Smooth muscle cell (in vitro differentiated cells): ENCODE data around the gene MCUB. TPM values are rescaled to one million over a fixed set of nuclear protein-coding genes. Genes with fewer than 3 reads are reported as not detected.

Experiments used
- DNase-seq: peaks from one replicate; lab custom pipeline; 2025; ENCODE audit not compliant: unreplicated experiment; lab: John Stamatoyannopoulos, UW
- H2AFZ ChIP-seq: fragments of 200-600 bp; sonication (generic); 2 replicates; pipeline ENCODE4 v1.6.0; 2016; ENCODE audit warnings: antibody characterized with exemption, low read depth, mild to moderate bottlenecking
- H3F3A ChIP-seq: fragments of 200-600 bp; sonication (generic); 2 replicates; pipeline ENCODE4 v1.6.0; 2017; ENCODE audit warnings: antibody characterized with exemption, low read depth
- H3K27ac ChIP-seq: fragments of 200-600 bp; sonication (generic); 2 replicates; pipeline ENCODE4 v1.5.1; 2016; ENCODE audit warnings: low read depth, mild to moderate bottlenecking
- H3K27me3 ChIP-seq: fragments of 200-600 bp; sonication (generic); 2 replicates; pipeline ENCODE4 v1.6.1; 2016; ENCODE audit warnings: low read depth, mild to moderate bottlenecking
- H3K36me3 ChIP-seq: fragments of 200-600 bp; sonication (generic); 2 replicates; pipeline ENCODE4 v1.5.1; 2016; ENCODE audit warnings: low read depth
- H3K4me1 ChIP-seq: fragments of 200-600 bp; sonication (generic); 2 replicates; pipeline ENCODE4 v1.5.1; 2016; ENCODE audit warnings: low read depth
- H3K4me2 ChIP-seq: fragments of 200-600 bp; sonication (generic); 2 replicates; pipeline ENCODE4 v1.6.0; 2016; ENCODE audit warnings: mild to moderate bottlenecking
- H3K4me3 ChIP-seq: fragments of 200-600 bp; sonication (generic); 2 replicates; pipeline ENCODE4 v1.5.1; 2016; ENCODE audit warnings: mild to moderate bottlenecking
- H3K79me2 ChIP-seq: fragments of 200-600 bp; sonication (generic); 2 replicates; pipeline ENCODE4 v1.6.0; 2016; ENCODE audit warnings: low read depth, mild to moderate bottlenecking
- H3K9ac ChIP-seq: fragments of 200-600 bp; sonication (generic); 2 replicates; pipeline ENCODE4 v1.6.0; 2016; ENCODE audit warnings: low read depth
- H3K9me3 ChIP-seq: fragments of 200-600 bp; sonication (generic); replicated peaks from 2 replicates; pipeline ENCODE4 v1.5.1; 2016; ENCODE audit warnings: low read depth
- H4K20me1 ChIP-seq: fragments of 200-600 bp; sonication (generic); 2 replicates; pipeline ENCODE4 v1.6.0; 2016; ENCODE audit warnings: low read depth
- CTCF ChIP-seq: fragments of 200-600 bp; sonication (generic); IDR thresholded peaks from 2 replicates; pipeline ENCODE4 v1.5.1; 2017; ENCODE audit warnings: borderline replicate concordance, mild to moderate bottlenecking, antibody characterized with exemption; ENCODE audit not compliant: insufficient read depth, poor library complexity, severe bottlenecking
- WGBS: methylation state at CpG from one replicate; pipeline ENCODE4 v1.1.7; 2016; ENCODE audit warnings: low lambda C conversion rate; 5-methylcytosine and 5-hydroxymethylcytosine counted together
- polyA plus RNA-seq: library from polyadenylated mRNA; unstranded; fragments of >200 nt; fragmentation: Nextera tagmentation; extraction: Ambion mirVana; gene quantifications from 2 replicates; pipeline ENCODE4 v1.2.1, GENCODE V29; 2016
- total RNA-seq: library from RNA; depleted of rRNA; stranded (reverse); fragments of >200 nt; gene quantifications from 2 replicates; pipeline ENCODE4 v1.2.3, GENCODE V29; 2014

MCUB gene
- total and polyA plus RNA-seq, 2 experiments from 2014 or later = 2.6 to 6.4 TPM

GRCh38 chr4:109718759-109719158 is 158.7 kb downstream of the MCUB start:
- no peaks in the 10 kb centered on the region for H3K4me1 ChIP-seq
- TF ChIP-seq CTCF = no peak
- no peak overlapping the region for H3K4me2 ChIP-seq
- no peak overlapping the region for H3K27ac ChIP-seq
- peaks cover 3% of the 10 kb centered on the region for H3K36me3 ChIP-seq
- H2AFZ ChIP-seq = no peak overlapping the region
- H3K27me3 ChIP-seq = no peaks in the 10 kb centered on the region
- no peak overlapping the region for H3K4me3 ChIP-seq
- H3K79me2 ChIP-seq = peaks cover 28% of the 10 kb centered on the region
- no peaks in the 10 kb centered on the region for H4K20me1 ChIP-seq
- WGBS = 100% methylated on average over 1 of the region's 1 CpG
- H3K9ac ChIP-seq = no peak overlapping the region
- DNase-seq = no peak
- no peaks in the 10 kb centered on the region for H3K9me3 ChIP-seq
- no peaks in the 10 kb centered on the region for H3F3A ChIP-seq

- Histone ChIP-seq H3K9me3 (no peaks in the 10 kb centered on the region), H3F3A (no peaks in the 10 kb centered on the region), H2AFZ (no peak overlapping the region), H3K4me1 (no peaks in the 10 kb centered on the region), H4K20me1 (no peaks in the 10 kb centered on the region), H3K9ac (no peak overlapping the region), H3K79me2 (peaks cover 35% of the 10 kb centered on the region), H3K27me3 (no peaks in the 10 kb centered on the region), H3K27ac (no peak overlapping the region), H3K36me3 (no peaks in the 10 kb centered on the region), H3K4me2 (no peak overlapping the region), H3K4me3 (no peak overlapping the region)
- over 99% methylated on average over 4 of the region's 4 CpGs for WGBS
- TF ChIP-seq CTCF = no peak
- no peak for DNase-seq
These were observed 159.6 kb downstream of the MCUB start for GRCh38 chr4:109719604-109720003.

GRCh38 chr4:109721033-109721432 is 161.0 kb downstream of the MCUB start:
- no peak overlapping the region for H2AFZ ChIP-seq
- H3K4me1 ChIP-seq = no peaks in the 10 kb centered on the region
- H3K4me2 ChIP-seq = no peak overlapping the region
- DNase-seq = no peak
- H3K4me3 ChIP-seq = no peak overlapping the region
- TF ChIP-seq CTCF = no peak
- no peaks in the 10 kb centered on the region for H4K20me1 ChIP-seq
- H3K27me3 ChIP-seq = no peaks in the 10 kb centered on the region
- no peaks in the 10 kb centered on the region for H3K36me3 ChIP-seq
- H3K9ac ChIP-seq = no peak overlapping the region
- 88% methylated on average over 7 of the region's 7 CpGs for WGBS
- H3K27ac ChIP-seq = no peak overlapping the region
- H3F3A ChIP-seq = no peaks in the 10 kb centered on the region
- no peaks in the 10 kb centered on the region for H3K9me3 ChIP-seq
- peaks cover 48% of the 10 kb centered on the region for H3K79me2 ChIP-seq

- Histone ChIP-seq H3K79me2 (peaks cover 62% of the 10 kb centered on the region), H3K4me2 (no peak overlapping the region), H3K27ac (no peak overlapping the region), H3K27me3 (no peaks in the 10 kb centered on the region), H3F3A (no peaks in the 10 kb centered on the region), H4K20me1 (no peaks in the 10 kb centered on the region), H3K9ac (no peak overlapping the region), H3K4me1 (no peaks in the 10 kb centered on the region), H3K4me3 (no peak overlapping the region), H3K9me3 (no peaks in the 10 kb centered on the region), H3K36me3 (no peaks in the 10 kb centered on the region), H2AFZ (no peak overlapping the region)
- no peak for TF ChIP-seq CTCF
- DNase-seq = no peak
These were observed 162.3 kb downstream of the MCUB start for GRCh38 chr4:109722357-109722756.
